Hepatocyte (in vitro differentiated cells): ENCODE data around the gene RESF1.

Source experiments
- CTCF ChIP-seq: fragments of 200-600 bp; sonication (generic); IDR thresholded peaks from 2 replicates; pipeline ENCODE4 v1.5.1; 2016; ENCODE audit warnings: antibody characterized with exemption, mild to moderate bottlenecking; ENCODE audit not compliant: poor library complexity
- EZH2 ChIP-seq: fragments of 200-600 bp; sonication (generic); IDR thresholded peaks from 2 replicates; pipeline ENCODE4 v1.6.1; 2016; ENCODE audit warnings: antibody characterized with exemption, mild to moderate bottlenecking, borderline replicate concordance
- EZH2phosphoT487 ChIP-seq: fragments of 200-600 bp; sonication (generic); IDR thresholded peaks from one replicate; pipeline ENCODE4 v1.6.1; 2018; ENCODE audit warnings: antibody characterized with exemption, mild to moderate bottlenecking, low read depth, moderate library complexity; ENCODE audit not compliant: unreplicated experiment, severe bottlenecking

DNA sequence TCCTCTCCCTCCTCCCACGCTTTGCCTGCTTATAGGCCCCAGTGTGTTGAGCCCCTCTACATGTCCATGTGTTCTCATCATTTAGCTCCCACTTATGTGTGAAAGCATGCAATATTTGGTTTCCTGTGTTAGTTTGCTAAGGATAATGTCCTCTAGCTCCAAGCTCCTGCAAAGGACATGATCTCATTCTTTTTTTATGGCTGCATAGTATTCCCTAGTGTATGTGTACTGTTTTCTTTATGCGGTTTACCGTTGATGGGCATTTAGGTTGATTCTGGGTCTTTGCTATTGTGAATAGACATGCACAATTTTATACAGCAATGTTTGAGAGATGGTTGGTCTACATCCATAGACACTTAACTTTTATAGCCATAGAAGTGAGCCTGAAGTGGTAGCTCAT lies 5.1 kb downstream of the RESF1 start:
- TF ChIP-seq CTCF (no peak), EZH2 (no peak), EZH2phosphoT487 (no peak)
